ENCODE data around the gene ALMS1. TPM values are rescaled to one million over a fixed set of nuclear protein-coding genes. Genes with fewer than 3 reads are reported as not detected.

Gene ALMS1
- total and polyA plus RNA-seq, 9 of the 15 experiments (the other 6 are each of a cell fraction or from before 2014, with no cell fraction given) = 1.4 to 26.3 (median 13.6) TPM

DNA sequence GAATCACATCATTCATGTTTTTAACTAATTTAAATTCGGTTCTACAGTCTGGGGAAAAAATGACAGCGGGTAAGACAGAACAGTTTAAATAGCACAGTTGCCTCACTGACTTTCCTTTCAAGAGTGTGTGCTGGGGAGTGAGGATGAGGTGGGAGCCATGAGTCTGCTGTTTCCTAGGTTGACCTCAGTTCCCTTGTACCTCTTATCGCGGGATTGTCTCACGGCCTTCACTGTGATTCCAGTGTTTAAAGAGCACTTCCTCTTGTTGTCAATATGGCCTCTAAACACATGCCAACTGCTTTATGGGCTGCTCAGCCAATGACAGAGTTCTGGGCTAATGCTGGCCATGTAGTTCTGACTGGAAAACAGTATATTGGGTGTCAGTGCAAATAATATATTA is 41.6 kb upstream of the ALMS1 start (continued):
- TF ChIP-seq, protein P1, sequence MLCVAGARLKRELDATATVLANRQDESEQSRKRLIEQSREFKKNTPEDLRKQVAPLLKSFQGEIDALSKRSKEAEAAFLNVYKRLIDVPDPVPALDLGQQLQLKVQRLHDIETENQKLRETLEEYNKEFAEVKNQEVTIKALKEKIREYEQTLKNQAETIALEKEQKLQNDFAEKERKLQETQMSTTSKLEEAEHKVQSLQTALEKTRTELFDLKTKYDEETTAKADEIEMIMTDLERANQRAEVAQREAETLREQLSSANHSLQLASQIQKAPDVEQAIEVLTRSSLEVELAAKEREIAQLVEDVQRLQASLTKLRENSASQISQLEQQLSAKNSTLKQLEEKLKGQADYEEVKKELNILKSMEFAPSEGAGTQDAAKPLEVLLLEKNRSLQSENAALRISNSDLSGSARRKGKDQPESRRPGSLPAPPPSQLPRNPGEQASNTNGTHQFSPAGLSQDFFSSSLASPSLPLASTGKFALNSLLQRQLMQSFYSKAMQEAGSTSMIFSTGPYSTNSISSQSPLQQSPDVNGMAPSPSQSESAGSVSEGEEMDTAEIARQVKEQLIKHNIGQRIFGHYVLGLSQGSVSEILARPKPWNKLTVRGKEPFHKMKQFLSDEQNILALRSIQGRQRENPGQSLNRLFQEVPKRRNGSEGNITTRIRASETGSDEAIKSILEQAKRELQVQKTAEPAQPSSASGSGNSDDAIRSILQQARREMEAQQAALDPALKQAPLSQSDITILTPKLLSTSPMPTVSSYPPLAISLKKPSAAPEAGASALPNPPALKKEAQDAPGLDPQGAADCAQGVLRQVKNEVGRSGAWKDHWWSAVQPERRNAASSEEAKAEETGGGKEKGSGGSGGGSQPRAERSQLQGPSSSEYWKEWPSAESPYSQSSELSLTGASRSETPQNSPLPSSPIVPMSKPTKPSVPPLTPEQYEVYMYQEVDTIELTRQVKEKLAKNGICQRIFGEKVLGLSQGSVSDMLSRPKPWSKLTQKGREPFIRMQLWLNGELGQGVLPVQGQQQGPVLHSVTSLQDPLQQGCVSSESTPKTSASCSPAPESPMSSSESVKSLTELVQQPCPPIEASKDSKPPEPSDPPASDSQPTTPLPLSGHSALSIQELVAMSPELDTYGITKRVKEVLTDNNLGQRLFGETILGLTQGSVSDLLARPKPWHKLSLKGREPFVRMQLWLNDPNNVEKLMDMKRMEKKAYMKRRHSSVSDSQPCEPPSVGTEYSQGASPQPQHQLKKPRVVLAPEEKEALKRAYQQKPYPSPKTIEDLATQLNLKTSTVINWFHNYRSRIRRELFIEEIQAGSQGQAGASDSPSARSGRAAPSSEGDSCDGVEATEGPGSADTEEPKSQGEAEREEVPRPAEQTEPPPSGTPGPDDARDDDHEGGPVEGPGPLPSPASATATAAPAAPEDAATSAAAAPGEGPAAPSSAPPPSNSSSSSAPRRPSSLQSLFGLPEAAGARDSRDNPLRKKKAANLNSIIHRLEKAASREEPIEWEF (CRISPR knock-in tag; IDR thresholded peaks at IDR 0.05) = no peak
- TF ChIP-seq MECOM (CRISPR knock-in tag; IDR thresholded peaks at IDR 0.05) (no peak), TSC22D4 (tag; IDR thresholded peaks at IDR 0.05) (no peak), POLR2B (IDR thresholded peaks at IDR 0.05; ENCODE audit: low read depth, partially characterized antibody) (no peak), RBM15 (IDR thresholded peaks at IDR 0.05; ENCODE audit: insufficient read depth, low read length) (no peak), ZNF212 (CRISPR knock-in tag; IDR thresholded peaks at IDR 0.05) (no peak), ATF7 (IDR thresholded peaks at IDR 0.05) (peak; percentile 12; the same call in 1 of the 2 replicates), NFE2 (IDR thresholded peaks at IDR 0.05; ENCODE audit: low read depth) (peak; percentile 64; the same call in 1 of the 2 replicates), ZBTB7A (IDR thresholded peaks at IDR 0.05; ENCODE audit: borderline replicate concordance, control insufficient read depth, low read depth, low read length) (no peak), CBFA2T3 (IDR thresholded peaks at IDR 0.05) (no peak), SMARCC2 (IDR thresholded peaks at IDR 0.05; ENCODE audit: low read depth) (no peak), STAT5A (IDR thresholded peaks at IDR 0.05; ENCODE audit: borderline replicate concordance, low read length) (no peak), E2F3 (CRISPR knock-in tag; IDR thresholded peaks at IDR 0.05) (no peak), FOXK2 (conservative IDR thresholded peaks at IDR 0.05 in 1 of 2, IDR thresholded peaks at IDR 0.05 in 1 of 2; ENCODE audit: low read depth in 2 of 2) (peak; percentile 74 to 76), ETS2 (tag; IDR thresholded peaks at IDR 0.05; ENCODE audit: borderline replicate concordance, poor library complexity, severe bottlenecking) (no peak), SPI1 (IDR thresholded peaks at IDR 0.05; ENCODE audit: borderline replicate concordance, low read depth, low read length) (peak; percentile 92), NUFIP1 (IDR thresholded peaks at IDR 0.05; ENCODE audit: partially characterized antibody) (no peak), L3MBTL2 (IDR thresholded peaks at IDR 0.05) (peak; percentile 36; the same call in 1 of the 2 replicates), NR2F6 (CRISPR knock-in tag; IDR thresholded peaks at IDR 0.05) (no peak), NFE2L1 (tag; IDR thresholded peaks at IDR 0.05; ENCODE audit: borderline replicate concordance, low read depth) (no peak), IRF2 (CRISPR knock-in tag; IDR thresholded peaks at IDR 0.05) (no peak), NR2C2 (CRISPR knock-in tag; IDR thresholded peaks at IDR 0.05) (no peak), NR2C2 (tag; IDR thresholded peaks at IDR 0.05) (peak; percentile 71)
- TF ChIP-seq, protein P2, sequence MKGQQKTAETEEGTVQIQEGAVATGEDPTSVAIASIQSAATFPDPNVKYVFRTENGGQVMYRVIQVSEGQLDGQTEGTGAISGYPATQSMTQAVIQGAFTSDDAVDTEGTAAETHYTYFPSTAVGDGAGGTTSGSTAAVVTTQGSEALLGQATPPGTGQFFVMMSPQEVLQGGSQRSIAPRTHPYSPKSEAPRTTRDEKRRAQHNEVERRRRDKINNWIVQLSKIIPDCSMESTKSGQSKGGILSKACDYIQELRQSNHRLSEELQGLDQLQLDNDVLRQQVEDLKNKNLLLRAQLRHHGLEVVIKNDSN (CRISPR knock-in tag; IDR thresholded peaks at IDR 0.05) = no peak
- TF ChIP-seq, protein P3, sequence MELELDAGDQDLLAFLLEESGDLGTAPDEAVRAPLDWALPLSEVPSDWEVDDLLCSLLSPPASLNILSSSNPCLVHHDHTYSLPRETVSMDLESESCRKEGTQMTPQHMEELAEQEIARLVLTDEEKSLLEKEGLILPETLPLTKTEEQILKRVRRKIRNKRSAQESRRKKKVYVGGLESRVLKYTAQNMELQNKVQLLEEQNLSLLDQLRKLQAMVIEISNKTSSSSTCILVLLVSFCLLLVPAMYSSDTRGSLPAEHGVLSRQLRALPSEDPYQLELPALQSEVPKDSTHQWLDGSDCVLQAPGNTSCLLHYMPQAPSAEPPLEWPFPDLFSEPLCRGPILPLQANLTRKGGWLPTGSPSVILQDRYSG (tag; conservative IDR thresholded peaks at IDR 0.05; ENCODE audit: low read depth) = 0 out of 2 replicates have a peak, but pooled peaks have one; percentile 57

Data from K562 (cell line).